Endothelial cell of umbilical vein (primary cell): ENCODE measurements around the gene INPP5A. TPM values are rescaled to one million over a fixed set of nuclear protein-coding genes. Genes with fewer than 3 reads are reported as not detected.

Source experiments
- BruUV-seq: library from RNA; stranded (reverse); fragments of 400-500 nt; replicated peaks from 2 replicates; lab custom pipeline; 2021; lab: Mats Ljungman, UMichigan
- CTCF ChIA-PET: fragments of 300-600, 350-600 bp; sonication (Branson Sonifier 250); formaldehyde crosslinking; loops from one replicate; lab custom pipeline; 2021; ENCODE audit warnings: antibody characterized with exemption, inconsistent platforms; lab: Charles Lee
- POLR2A ChIA-PET: fragments of 300-600, 350-600 bp; sonication (Branson Sonifier 250); formaldehyde crosslinking; loops from one replicate; lab custom pipeline; 2021; ENCODE audit warnings: antibody characterized with exemption, inconsistent platforms; lab: Charles Lee
- DNase-seq: peaks from one replicate; pipeline ENCODE4 v3.0.0-alpha.2; 2011; ENCODE audit warnings: low read depth, low spot score
- FAIRE-seq: peaks from 2 replicates; lab custom pipeline; 2011; peaks lifted over from hg19 to GRCh38; lab: Jason Lieb, UNC
- H2AFZ ChIP-seq: 2 replicates; pipeline ENCODE4 v1.6.0; 2012; ENCODE audit warnings: low read depth, low read length, control low read depth, inconsistent platforms
- H3K27ac ChIP-seq: 2 replicates; pipeline ENCODE4 v1.5.1; 2011; ENCODE audit warnings: low read depth, mild to moderate bottlenecking, control low read depth, low read length, moderate library complexity; ENCODE audit not compliant: insufficient read depth
- H3K27me3 ChIP-seq, 2 experiments: 2 replicates each; pipeline versions ENCODE4 v1.6.0 to v1.6.1; 2011; ENCODE audit warnings: low read length in 2 of 2, mixed read lengths in 1 of 2; ENCODE audit not compliant: control insufficient read depth in 2 of 2, insufficient read depth in 2 of 2
- H3K36me3 ChIP-seq, 2 experiments: 2 replicates in 1 of 2; 3 replicates in 1 of 2; pipeline ENCODE4 v1.5.1; 2011; ENCODE audit warnings: low read length in 2 of 2, mild to moderate bottlenecking in 1 of 2, moderate library complexity in 1 of 2; ENCODE audit not compliant: control insufficient read depth in 2 of 2, insufficient read depth in 2 of 2; ENCODE audit errors: extremely low read depth in 1 of 2
- H3K4me1 ChIP-seq: 3 replicates; pipeline ENCODE4 v1.5.1; 2011; ENCODE audit warnings: mild to moderate bottlenecking, low read length; ENCODE audit not compliant: control insufficient read depth, insufficient read depth; ENCODE audit errors: extremely low read depth
- H3K4me2 ChIP-seq: 2 replicates; pipeline ENCODE4 v1.6.1; 2011; ENCODE audit warnings: low read length, control low read depth, mixed read lengths; ENCODE audit not compliant: insufficient read depth
- H3K4me3 ChIP-seq, 3 experiments: fragments of 200-600 bp in 1 of 3; sonication (generic), shearing (Covaris generic) in 1 of 3; replicated peaks in 1 of 3; 2 replicates each; pipeline ENCODE4 v1.5.1; 2011 to 2016; ENCODE audit warnings: control low read depth in 3 of 3, low read length in 3 of 3, mild to moderate bottlenecking in 2 of 3, inconsistent platforms in 1 of 3, low read depth in 1 of 3, moderate library complexity in 1 of 3; ENCODE audit not compliant: insufficient read depth in 1 of 3
- H3K79me2 ChIP-seq: 2 replicates; pipeline ENCODE4 v1.6.0; 2012; ENCODE audit warnings: low read length, inconsistent platforms; ENCODE audit not compliant: control insufficient read depth, insufficient read depth
- H3K9ac ChIP-seq: replicated peaks from 2 replicates; pipeline ENCODE3; 2011; ENCODE audit warnings: low read length, control low read depth; ENCODE audit not compliant: insufficient read depth; ENCODE audit errors: extremely low read depth
- H3K9me1 ChIP-seq: replicated peaks from 3 replicates; pipeline ENCODE4 v1.6.0; 2011; ENCODE audit warnings: mild to moderate bottlenecking, low read length; ENCODE audit not compliant: control insufficient read depth, insufficient read depth; ENCODE audit errors: extremely low read depth
- H3K9me3 ChIP-seq: replicated peaks from 2 replicates; pipeline ENCODE4 v1.5.1; 2012; ENCODE audit warnings: low read length, inconsistent platforms; ENCODE audit not compliant: control insufficient read depth, insufficient read depth
- H4K20me1 ChIP-seq: replicated peaks from 2 replicates; pipeline ENCODE3; 2011; ENCODE audit warnings: mild to moderate bottlenecking, low read length; ENCODE audit not compliant: control insufficient read depth, insufficient read depth; ENCODE audit errors: extremely low read depth
- EZH2 ChIP-seq: IDR thresholded peaks from 2 replicates; pipeline ENCODE4 v1.6.1; 2012; ENCODE audit warnings: borderline replicate concordance, low read depth, mild to moderate bottlenecking, moderate library complexity, low read length, inconsistent platforms; ENCODE audit not compliant: severe bottlenecking
- FOS ChIP-seq: IDR thresholded peaks from 2 replicates; pipeline ENCODE4 v1.6.1; 2011; ENCODE audit warnings: mild to moderate bottlenecking, low read length, moderate library complexity, borderline replicate concordance; ENCODE audit not compliant: insufficient read depth
- GATA2 ChIP-seq: IDR thresholded peaks from 2 replicates; pipeline ENCODE4 v1.7.0; 2011; ENCODE audit warnings: low read depth, mild to moderate bottlenecking, moderate library complexity, mixed read lengths, low read length; ENCODE audit not compliant: insufficient read length, insufficient read depth
- JUN ChIP-seq: IDR thresholded peaks from 2 replicates; pipeline ENCODE4 v1.6.1; 2011; ENCODE audit warnings: borderline replicate concordance, low read depth; ENCODE audit not compliant: insufficient read length, insufficient read depth
- MYC ChIP-seq: IDR thresholded peaks from one replicate; pipeline ENCODE4 v1.6.1; 2011; ENCODE audit warnings: mild to moderate bottlenecking, low read depth, low read length
- POLR2A ChIP-seq: IDR thresholded peaks from 2 replicates; pipeline ENCODE4 v1.6.1; 2012; ENCODE audit warnings: low read depth, mild to moderate bottlenecking, control low read depth, low read length
- POLR2AphosphoS5 ChIP-seq: IDR thresholded peaks from 2 replicates; pipeline ENCODE4 v1.6.1; 2012; ENCODE audit warnings: low read depth, mild to moderate bottlenecking, control low read depth, low read length, moderate library complexity; ENCODE audit not compliant: insufficient read depth
- dilution Hi-C: fragments of 300-500 bp; cut with MboI; formaldehyde crosslinking; loops from one replicate; pipeline ENCODE4 v1.15.0; 2019; ENCODE audit warnings: low sequenced_read_pairs; ENCODE audit not compliant: extremely low pct_ligation_motif_present
- intact Hi-C: fragments of 100-400 bp; cut with micrococcal nuclease; formaldehyde crosslinking; loops from one replicate; pipeline ENCODE4 v1.10.0; 2022
- polyA plus RNA-seq, 4 experiments: library from polyadenylated mRNA; depleted of rRNA in 3 of 4; stranded (reverse) in 3 of 4; unstranded in 1 of 4; fragments of >200 nt; gene quantifications; 2 replicates each; pipeline versions ENCODE4 v1.2.1 to v1.2.3, GENCODE V29; 2011 to 2012; ENCODE audit warnings: missing spikeins in 1 of 4
- total RNA-seq: library from RNA; stranded (reverse); gene quantifications from 2 replicates; pipeline ENCODE4 v1.2.3, GENCODE V29; 2021
- TF ChIP-seq, protein P1 (sequence below): IDR thresholded peaks from 2 replicates; pipeline ENCODE4 v1.6.1; 2011; ENCODE audit not compliant: insufficient read depth, insufficient read length
- TF ChIP-seq, protein P2 (sequence below), 2 donors: IDR thresholded peaks; 1 replicate in 1 of 2; 2 replicates in 1 of 2; pipeline ENCODE4 v1.5.1; 2011; ENCODE audit warnings: low read length in 2 of 2, mild to moderate bottlenecking in 2 of 2, moderate library complexity in 2 of 2, control low read depth in 1 of 2, inconsistent platforms in 1 of 2, low read depth in 1 of 2; ENCODE audit not compliant: insufficient read depth in 1 of 2; ENCODE audit errors: extremely low read depth in 1 of 2

Gene INPP5A
- total and polyA plus RNA-seq, 2 donors (not counting 3 experiments of a cell fraction or from before 2014, with no cell fraction given): 22.9 to 33.2 TPM

DNA sequence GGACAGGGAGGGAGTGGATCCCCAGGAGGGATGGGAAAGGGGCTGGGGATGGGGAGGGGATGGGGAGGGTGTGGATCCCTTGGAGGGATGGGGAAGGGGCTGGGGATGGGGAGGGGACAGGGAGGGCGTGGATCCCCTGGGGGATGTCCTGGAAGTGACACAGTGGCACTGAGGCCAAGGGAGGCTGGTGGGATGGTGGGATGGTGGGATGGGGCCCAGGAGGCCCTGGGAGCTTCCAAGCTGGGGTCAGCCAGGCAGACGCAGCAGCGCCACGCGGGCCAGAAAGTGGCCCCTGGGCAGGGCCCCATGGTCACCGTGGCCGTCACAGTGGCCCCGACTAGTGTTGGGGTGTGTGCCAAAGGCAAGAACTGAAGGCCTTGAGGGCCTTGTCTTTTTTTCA, 67.8 kb downstream of the INPP5A start:
- BruUV-seq: no TSS peak
- Histone ChIP-seq H4K20me1 (peaks cover 6% of the 10 kb centered on the region), H3K9me3 (no peaks in the 10 kb centered on the region), H3K4me2 (no peak overlapping the region), H3K79me2 (no peaks in the 10 kb centered on the region), H3K27ac (no peak overlapping the region), H2AFZ (no peak overlapping the region), H3K36me3 (no peaks in the 10 kb centered on the region), H3K4me1 (no peaks in the 10 kb centered on the region), H3K27me3 (no peaks in the 10 kb centered on the region), H3K9ac (no peak overlapping the region), H3K9me1 (no peaks in the 10 kb centered on the region), H3K4me3 (no peak overlapping the region)
- intact Hi-C loops (no loop called here), dilution Hi-C loops (no loop called here)
- TF ChIP-seq POLR2A: no peak
- TF ChIP-seq, protein P1, sequence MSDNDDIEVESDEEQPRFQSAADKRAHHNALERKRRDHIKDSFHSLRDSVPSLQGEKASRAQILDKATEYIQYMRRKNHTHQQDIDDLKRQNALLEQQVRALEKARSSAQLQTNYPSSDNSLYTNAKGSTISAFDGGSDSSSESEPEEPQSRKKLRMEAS: no peak
- TF ChIP-seq FOS: no peak
- TF ChIP-seq, protein P2, sequence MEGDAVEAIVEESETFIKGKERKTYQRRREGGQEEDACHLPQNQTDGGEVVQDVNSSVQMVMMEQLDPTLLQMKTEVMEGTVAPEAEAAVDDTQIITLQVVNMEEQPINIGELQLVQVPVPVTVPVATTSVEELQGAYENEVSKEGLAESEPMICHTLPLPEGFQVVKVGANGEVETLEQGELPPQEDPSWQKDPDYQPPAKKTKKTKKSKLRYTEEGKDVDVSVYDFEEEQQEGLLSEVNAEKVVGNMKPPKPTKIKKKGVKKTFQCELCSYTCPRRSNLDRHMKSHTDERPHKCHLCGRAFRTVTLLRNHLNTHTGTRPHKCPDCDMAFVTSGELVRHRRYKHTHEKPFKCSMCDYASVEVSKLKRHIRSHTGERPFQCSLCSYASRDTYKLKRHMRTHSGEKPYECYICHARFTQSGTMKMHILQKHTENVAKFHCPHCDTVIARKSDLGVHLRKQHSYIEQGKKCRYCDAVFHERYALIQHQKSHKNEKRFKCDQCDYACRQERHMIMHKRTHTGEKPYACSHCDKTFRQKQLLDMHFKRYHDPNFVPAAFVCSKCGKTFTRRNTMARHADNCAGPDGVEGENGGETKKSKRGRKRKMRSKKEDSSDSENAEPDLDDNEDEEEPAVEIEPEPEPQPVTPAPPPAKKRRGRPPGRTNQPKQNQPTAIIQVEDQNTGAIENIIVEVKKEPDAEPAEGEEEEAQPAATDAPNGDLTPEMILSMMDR (IDR thresholded peaks at IDR 0.05; ENCODE audit: extremely low read depth in 1 of 2, insufficient read depth in 1 of 2, low read depth in 1 of 2, low read length in 2 of 2): no peak
- no peak for DNase-seq
- no peak for FAIRE-seq
- CTCF ChIA-PET: no interaction called here
- POLR2A ChIA-PET: no interaction called here

DNA sequence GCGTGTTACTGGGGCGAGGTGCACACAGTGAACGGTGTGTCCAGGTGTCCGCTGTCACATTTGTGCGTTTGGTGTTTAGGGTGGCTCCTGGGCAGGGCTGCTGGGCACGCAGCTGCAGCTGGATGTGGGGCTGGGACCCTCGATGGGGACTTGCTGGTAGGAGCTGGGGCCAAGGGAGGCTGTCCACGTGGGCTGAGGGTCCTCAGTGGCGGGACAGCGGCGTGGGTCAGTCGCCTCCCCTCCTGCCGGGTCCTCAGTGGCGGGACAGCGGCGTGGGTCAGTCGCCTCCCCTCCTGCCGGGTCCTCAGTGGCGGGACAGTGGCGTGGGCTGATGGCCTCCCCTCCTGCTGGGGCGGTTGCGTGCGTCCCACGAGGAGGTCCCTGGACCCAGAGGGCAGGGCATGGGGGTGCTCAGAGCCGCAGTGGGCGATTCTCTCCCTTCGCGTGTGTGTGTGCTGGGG, 68.5 kb downstream of the INPP5A start:
- no peak overlapping the region for H3K4me2 ChIP-seq
- H3K27ac ChIP-seq: no peak overlapping the region
- no peaks in the 10 kb centered on the region for H3K9me3 ChIP-seq
- dilution Hi-C loops (no loop called here), intact Hi-C loops (no loop called here)
- FAIRE-seq: no peak
- CTCF ChIA-PET: no interaction called here
- H3K79me2 ChIP-seq: no peaks in the 10 kb centered on the region
- no peak overlapping the region for H3K4me3 ChIP-seq
- no peaks in the 10 kb centered on the region for H3K4me1 ChIP-seq
- no peaks in the 10 kb centered on the region for H3K9me1 ChIP-seq
- BruUV-seq: no TSS peak
- H3K9ac ChIP-seq: no peak overlapping the region
- H3K27me3 ChIP-seq: no peaks in the 10 kb centered on the region
- POLR2A ChIA-PET: no interaction called here
- H4K20me1 ChIP-seq: peaks cover 6% of the 10 kb centered on the region
- TF ChIP-seq, protein P2 (IDR thresholded peaks at IDR 0.05; ENCODE audit: extremely low read depth in 1 of 2, insufficient read depth in 1 of 2, low read depth in 1 of 2, low read length in 2 of 2): no peak
- no peak for TF ChIP-seq GATA2
- TF ChIP-seq POLR2AphosphoS5: no peak
- no peak for TF ChIP-seq FOS
- TF ChIP-seq EZH2: no peak
- no peak for TF ChIP-seq MYC
- no peak for TF ChIP-seq POLR2A
- TF ChIP-seq JUN: no peak
- TF ChIP-seq, protein P1: no peak
- no peaks in the 10 kb centered on the region for H3K36me3 ChIP-seq
- H2AFZ ChIP-seq: no peak overlapping the region
- no peak for DNase-seq
